H1 (cell line): ENCODE data around the gene LRBA. TPM values are rescaled to one million over a fixed set of nuclear protein-coding genes. Genes with fewer than 3 reads are reported as not detected.

Experiments
- CTCF ChIA-PET: fragments of 300-600 bp; sonication (Branson Sonifier 250); formaldehyde crosslinking; loops from one replicate; lab custom pipeline; 2021; ENCODE audit not compliant: partially characterized antibody; lab: Charles Lee
- POLR2A ChIA-PET: fragments of 300-600 bp; sonication (Branson Sonifier 250); formaldehyde crosslinking; loops from one replicate; lab custom pipeline; 2021; ENCODE audit warnings: inconsistent platforms; ENCODE audit not compliant: partially characterized antibody; lab: Charles Lee
- DNase-seq, 2 experiments: peaks; one replicate each; pipeline versions ENCODE4 v3.0.0 to v3.0.0-alpha.2; 2010 to 2022; ENCODE audit warnings: low spot score in 2 of 2, low read depth in 1 of 2, mixed read lengths in 1 of 2
- FAIRE-seq: peaks from 2 replicates; lab custom pipeline; 2011; peaks lifted over from hg19 to GRCh38; lab: Jason Lieb, UNC
- H2AFZ ChIP-seq: 2 replicates; pipeline ENCODE4 v1.8.1; 2012; ENCODE audit warnings: low read length, inconsistent platforms
- H2AK5ac ChIP-seq: 2 replicates; pipeline ENCODE4 v1.6.1; 2013; ENCODE audit warnings: low read depth, low read length
- H2BK120ac ChIP-seq: replicated peaks from 2 replicates; pipeline ENCODE3; 2013; ENCODE audit warnings: low read depth, low read length, inconsistent platforms
- H2BK12ac ChIP-seq: 2 replicates; pipeline ENCODE4 v1.6.1; 2013; ENCODE audit warnings: low read depth, low read length
- H2BK15ac ChIP-seq: 2 replicates; pipeline ENCODE4 v1.6.1; 2013; ENCODE audit warnings: low read length
- H2BK20ac ChIP-seq: 2 replicates; pipeline ENCODE4 v1.6.1; 2013; ENCODE audit warnings: low read length
- H2BK5ac ChIP-seq: 2 replicates; pipeline ENCODE4 v1.6.1; 2013; ENCODE audit warnings: low read depth, low read length
- H3K14ac ChIP-seq: 2 replicates; pipeline ENCODE4 v1.6.1; 2013; ENCODE audit warnings: inconsistent platforms; ENCODE audit not compliant: insufficient read length
- H3K18ac ChIP-seq: 2 replicates; pipeline ENCODE4 v1.6.1; 2013; ENCODE audit warnings: low read length; ENCODE audit errors: extremely low read depth
- H3K23ac ChIP-seq: 2 replicates; pipeline ENCODE4 v1.6.1; 2013; ENCODE audit warnings: inconsistent platforms; ENCODE audit not compliant: insufficient read length
- H3K23me2 ChIP-seq: 2 replicates; pipeline ENCODE4 v1.6.1; 2013; ENCODE audit warnings: low read depth, low read length
- H3K27ac ChIP-seq: 2 replicates; pipeline ENCODE4 v1.6.1; 2011; ENCODE audit warnings: low read depth, low read length, inconsistent platforms
- H3K27me3 ChIP-seq, 4 experiments: replicated peaks in 1 of 4; 1 replicate in 1 of 4; 2 replicates in 3 of 4; pipeline versions ENCODE4 v1.6.1 to v1.8.1; 2011 to 2013; ENCODE audit warnings: low read length in 3 of 4, mild to moderate bottlenecking in 3 of 4, inconsistent platforms in 2 of 4, mixed read lengths in 2 of 4, moderate library complexity in 1 of 4; ENCODE audit not compliant: control insufficient read depth in 3 of 4, insufficient read depth in 3 of 4; ENCODE audit errors: extremely low read depth in 1 of 4
- H3K36me3 ChIP-seq, 4 experiments: 2 replicates each; pipeline versions ENCODE4 v1.6.1 to v1.8.1; 2011 to 2013; ENCODE audit warnings: mild to moderate bottlenecking in 4 of 4, low read length in 3 of 4, moderate library complexity in 2 of 4, control low read depth in 1 of 4, inconsistent platforms in 1 of 4; ENCODE audit not compliant: insufficient read depth in 4 of 4, control insufficient read depth in 2 of 4
- H3K4ac ChIP-seq: replicated peaks from 2 replicates; pipeline ENCODE3; 2013; ENCODE audit warnings: low read length, low read depth, mixed read lengths, inconsistent platforms; ENCODE audit not compliant: insufficient read length
- H3K4me1 ChIP-seq, 4 experiments: replicated peaks in 1 of 4; 1 replicate in 1 of 4; 2 replicates in 3 of 4; pipeline versions ENCODE4 v1.6.1 to v1.8.1; 2011 to 2013; ENCODE audit warnings: low read length in 3 of 4, inconsistent platforms in 2 of 4, mixed read lengths in 1 of 4; ENCODE audit not compliant: insufficient read depth in 4 of 4, control insufficient read depth in 3 of 4
- H3K4me2 ChIP-seq, 2 experiments: 2 replicates each; pipeline versions ENCODE4 v1.6.1 to v1.8.1; 2011 to 2013; ENCODE audit warnings: low read depth in 2 of 2, low read length in 2 of 2, control low read depth in 1 of 2, inconsistent platforms in 1 of 2, mild to moderate bottlenecking in 1 of 2; ENCODE audit not compliant: insufficient read depth in 1 of 2
- H3K4me3 ChIP-seq, 4 experiments: fragments of 200-600, 300-600 bp in 1 of 4; sonication (generic), shearing (Covaris generic), sonication (Bioruptor Twin) in 1 of 4; 2 replicates each; pipeline versions ENCODE4 v1.5.1 to v1.8.1; 2011 to 2016; ENCODE audit warnings: low read length in 4 of 4, low read depth in 3 of 4, control low read depth in 2 of 4, inconsistent platforms in 2 of 4, mild to moderate bottlenecking in 2 of 4, mixed read lengths in 1 of 4, moderate library complexity in 1 of 4; ENCODE audit not compliant: insufficient read depth in 2 of 4; ENCODE audit errors: extremely low read depth in 1 of 4
- H3K56ac ChIP-seq: replicated peaks from 2 replicates; pipeline ENCODE3; 2013; ENCODE audit warnings: low read depth, mild to moderate bottlenecking, mixed read lengths, low read length, inconsistent platforms; ENCODE audit not compliant: insufficient read length
- H3K79me1 ChIP-seq: 2 replicates; pipeline ENCODE4 v1.6.1; 2013; ENCODE audit warnings: low read depth, low read length, control low read depth
- H3K79me2 ChIP-seq, 2 experiments: 2 replicates each; pipeline versions ENCODE4 v1.6.1 to v1.8.1; 2012 to 2013; ENCODE audit warnings: low read length in 2 of 2, mild to moderate bottlenecking in 2 of 2, inconsistent platforms in 1 of 2; ENCODE audit not compliant: insufficient read depth in 2 of 2, control insufficient read depth in 1 of 2
- H3K9ac ChIP-seq, 4 experiments: replicated peaks in 1 of 4; 1 replicate in 1 of 4; 2 replicates in 3 of 4; pipeline versions ENCODE4 v1.6.1 to v1.8.1; 2011 to 2013; ENCODE audit warnings: low read depth in 3 of 4, low read length in 3 of 4, control low read depth in 2 of 4, mild to moderate bottlenecking in 2 of 4, moderate library complexity in 2 of 4, inconsistent platforms in 1 of 4; ENCODE audit errors: extremely low read depth in 1 of 4
- H3K9me3 ChIP-seq, 2 experiments: 2 replicates each; pipeline versions ENCODE4 v1.6.1 to v1.8.1; 2012 to 2013; ENCODE audit warnings: mild to moderate bottlenecking in 2 of 2, moderate library complexity in 2 of 2, control low read depth in 1 of 2, inconsistent platforms in 1 of 2, low read depth in 1 of 2, low read length in 1 of 2, mixed read lengths in 1 of 2; ENCODE audit not compliant: insufficient read depth in 2 of 2
- H4K20me1 ChIP-seq, 2 experiments: replicated peaks in 1 of 2; 2 replicates each; pipeline versions ENCODE3 to v1.8.1; 2011 to 2013; ENCODE audit warnings: inconsistent platforms in 2 of 2, low read length in 2 of 2, mild to moderate bottlenecking in 1 of 2; ENCODE audit not compliant: insufficient read depth in 2 of 2, control insufficient read depth in 1 of 2
- H4K5ac ChIP-seq: 2 replicates; pipeline ENCODE4 v1.6.1; 2013; ENCODE audit warnings: low read length, low read depth, mixed read lengths, inconsistent platforms; ENCODE audit not compliant: insufficient read length
- H4K8ac ChIP-seq: 2 replicates; pipeline ENCODE4 v1.8.0; 2013; ENCODE audit warnings: mild to moderate bottlenecking, moderate library complexity, low read length, inconsistent platforms; ENCODE audit not compliant: insufficient read depth; ENCODE audit errors: extremely low read depth
- H4K91ac ChIP-seq: replicated peaks from 2 replicates; pipeline ENCODE3; 2013; ENCODE audit warnings: low read length, mixed read lengths, inconsistent platforms; ENCODE audit not compliant: insufficient read length
- ASH2L ChIP-seq: fragments of 200-600, 300-600 bp; sonication (generic); IDR thresholded peaks from one replicate; pipeline ENCODE4 v1.7.1; 2017; ENCODE audit warnings: low read length
- CREB1 ChIP-seq: IDR thresholded peaks from 2 replicates; pipeline ENCODE4 v1.6.1; 2012; ENCODE audit warnings: inconsistent platforms
- EGR1 ChIP-seq: IDR thresholded peaks from 2 replicates; pipeline ENCODE4 v1.6.1; 2011; ENCODE audit warnings: low read depth, low read length, borderline replicate concordance
- EP300 ChIP-seq, 2 experiments: IDR thresholded peaks; 1 replicate in 1 of 2; 2 replicates in 1 of 2; pipeline ENCODE4 v1.6.1; 2011 to 2012; ENCODE audit warnings: low read depth in 2 of 2, low read length in 2 of 2, mild to moderate bottlenecking in 2 of 2, borderline replicate concordance in 1 of 2, inconsistent platforms in 1 of 2, moderate library complexity in 1 of 2
- GTF2F1 ChIP-seq: IDR thresholded peaks from 2 replicates; pipeline ENCODE4 v1.6.1; 2012; ENCODE audit warnings: low read depth, low read length, improper control_type of control experiment, borderline replicate concordance
- HDAC6 ChIP-seq: IDR thresholded peaks from one replicate; pipeline ENCODE4 v1.7.1; 2012; ENCODE audit warnings: low read depth, mild to moderate bottlenecking, inconsistent platforms, low read length, moderate library complexity
- JUN ChIP-seq: IDR thresholded peaks from 2 replicates; pipeline ENCODE4 v1.6.1; 2011; ENCODE audit warnings: low read depth, mild to moderate bottlenecking, improper control_type of control experiment, low read length
- KDM4A ChIP-seq: IDR thresholded peaks from one replicate; pipeline ENCODE4 v1.7.1; 2012; ENCODE audit warnings: low read depth, mild to moderate bottlenecking, moderate library complexity, low read length, inconsistent platforms; ENCODE audit not compliant: severe bottlenecking
- KDM5A ChIP-seq: fragments of 200-600 bp; IDR thresholded peaks from 2 replicates; pipeline ENCODE4 v1.7.1; 2012; ENCODE audit warnings: mild to moderate bottlenecking, low read length, inconsistent platforms, mixed read lengths
- MAFK ChIP-seq: IDR thresholded peaks from 2 replicates; pipeline ENCODE4 v1.6.1; 2012; ENCODE audit warnings: low read depth, mild to moderate bottlenecking, improper control_type of control experiment, low read length
- PHF8 ChIP-seq: fragments of 200-600 bp; sonication (generic); conservative IDR thresholded peaks from 2 replicates; pipeline ENCODE4 v1.7.1; 2012; ENCODE audit warnings: low read depth, mild to moderate bottlenecking, inconsistent platforms, low read length, moderate library complexity
- RNF2 ChIP-seq: fragments of 200-900, 300-1000 bp; sonication (generic); IDR thresholded peaks from 2 replicates; pipeline ENCODE4 v1.7.1; 2016; ENCODE audit warnings: borderline replicate concordance, low read depth, mild to moderate bottlenecking, antibody characterized with exemption, low read length; ENCODE audit not compliant: poor library complexity, severe bottlenecking; ENCODE audit errors: missing control alignments
- RXRA ChIP-seq: IDR thresholded peaks from 2 replicates; pipeline ENCODE4 v1.6.1; 2011; ENCODE audit warnings: low read depth, mild to moderate bottlenecking, low read length, moderate library complexity; ENCODE audit not compliant: insufficient read depth
- SIN3A ChIP-seq, 2 experiments: IDR thresholded peaks in 1 of 2; conservative IDR thresholded peaks in 1 of 2; 2 replicates each; pipeline ENCODE4 v1.6.1; 2011 to 2012; ENCODE audit warnings: low read length in 2 of 2, improper control_type of control experiment in 1 of 2, low read depth in 1 of 2, mild to moderate bottlenecking in 1 of 2
- TEAD4 ChIP-seq: IDR thresholded peaks from 2 replicates; pipeline ENCODE4 v1.6.1; 2012; ENCODE audit warnings: low read depth, low read length, inconsistent platforms, mixed read lengths
- polyA plus RNA-seq, 7 experiments: library from polyadenylated mRNA; depleted of rRNA in 3 of 7; stranded (reverse) in 5 of 7; unstranded in 2 of 7; fragments of >200 nt in 5 of 7; fragments of 200-250 nt in 2 of 7; gene quantifications; 1 replicate in 5 of 7; 2 replicates in 1 of 7; 4 replicates in 1 of 7; pipeline versions ENCODE4 v1.2.1 to v1.2.3, GENCODE V29; 2011 to 2013; ENCODE audit warnings: missing spikeins in 2 of 7, mixed read lengths in 2 of 7
- total RNA-seq: library from RNA; stranded (reverse); fragmentation: NEBNext Ultra II Directional; extraction: Animal tissue kit (Norgen Biotek cat#: 25700); gene quantifications from 2 replicates; pipeline ENCODE4 v1.2.1, GENCODE V29; 2021

Gene LRBA
- total and polyA plus RNA-seq, 2 of the 8 experiments (the other 6 are each of a cell fraction or from before 2014, with no cell fraction given), result 54.6 to 83.2 TPM

DNA sequence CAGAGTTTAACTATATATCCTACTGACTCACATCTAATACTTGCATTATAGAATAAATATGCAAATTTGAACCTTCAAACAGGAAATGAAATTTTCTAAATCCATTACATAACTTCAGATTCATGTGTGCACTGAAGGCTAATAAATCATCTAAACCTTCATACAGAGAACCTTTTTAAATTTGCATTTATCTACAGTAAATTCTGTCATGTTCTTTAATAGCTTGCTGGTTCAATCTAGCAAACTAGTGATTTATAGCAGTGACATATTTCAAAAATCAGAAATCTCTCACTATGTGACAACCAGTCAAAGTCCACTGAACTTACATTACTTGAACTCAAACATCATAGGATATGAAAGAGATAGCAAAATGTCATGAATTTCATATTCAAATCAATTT, 65.1 kb downstream of the LRBA start:
- no peak overlapping the region for H3K56ac ChIP-seq
- 0 out of 8 replicates have a peak, but pooled peaks cover 0 to 2% (median 0%) of the 10 kb centered on the region in 4 experiments for H3K36me3 ChIP-seq
- H2AFZ ChIP-seq, result no peak overlapping the region
- H3K27ac ChIP-seq, result no peak overlapping the region
- H2BK5ac ChIP-seq, result no peak overlapping the region
- FAIRE-seq (no peak), DNase-seq (no peak)
- H3K4ac ChIP-seq, result no peak overlapping the region
- no peak overlapping the region for H4K91ac ChIP-seq
- no peak overlapping the region for H3K9ac ChIP-seq
- peaks cover 2 to 9% of the 10 kb centered on the region in 2 experiments; a peak in 1 of 4 replicates for H3K9me3 ChIP-seq
- H4K20me1 ChIP-seq, result peaks cover 0 to 2% of the 10 kb centered on the region in 2 experiments
- no peak overlapping the region for H3K14ac ChIP-seq
- no peak overlapping the region for H2AK5ac ChIP-seq
- CTCF ChIA-PET, result interaction anchor here (2.0 kb wide), 1 partner anchor 11 kb away, joined by 13 read pairs; no protein-coding TSS in a partner anchor
- no peak overlapping the region for H2BK120ac ChIP-seq
- H3K18ac ChIP-seq, result no peak overlapping the region
- H3K23me2 ChIP-seq, result no peaks in the 10 kb centered on the region
- H3K79me2 ChIP-seq, result peaks cover 0 to 75% of the 10 kb centered on the region in 2 experiments; a peak in 2 of 4 replicates
- H4K5ac ChIP-seq, result no peak overlapping the region
- H2BK12ac ChIP-seq, result no peak overlapping the region
- H2BK20ac ChIP-seq, result no peak overlapping the region
- H2BK15ac ChIP-seq, result no peak overlapping the region
- peaks cover 4% of the 10 kb centered on the region for H3K79me1 ChIP-seq
- no peaks in the 10 kb centered on the region for H3K4me1 ChIP-seq
- H3K23ac ChIP-seq, result no peak overlapping the region
- H3K4me2 ChIP-seq, result no peak overlapping the region
- POLR2A ChIA-PET, result interaction anchor here (0.6 kb wide), 1 partner anchor 10 kb away, joined by 3 read pairs; no protein-coding TSS in a partner anchor
- no peak overlapping the region for H4K8ac ChIP-seq
- H3K27me3 ChIP-seq, result no peaks in the 10 kb centered on the region
- no peak overlapping the region for H3K4me3 ChIP-seq
- TF ChIP-seq TEAD4 (no peak), SIN3A (conservative IDR thresholded peaks at IDR 0.05 in 1 of 2, IDR thresholded peaks at IDR 0.05 in 1 of 2; ENCODE audit: low read depth in 1 of 2, low read length in 2 of 2) (no peak), MAFK (no peak), EGR1 (no peak), JUN (no peak), KDM4A (no peak), PHF8 (no peak), GTF2F1 (no peak), RXRA (no peak), ASH2L (no peak), HDAC6 (no peak), EP300 (IDR thresholded peaks at IDR 0.05; ENCODE audit: borderline replicate concordance in 1 of 2, low read depth in 2 of 2, low read length in 2 of 2) (no peak), CREB1 (no peak), KDM5A (no peak), RNF2 (no peak)
